Tibial nerve (tissue), 4 donors: ENCODE data around the gene CRX.

Experiments
- CTCF ChIP-seq, 5 experiments: fragments of 200-600 bp in 3 of 5; fragments of 450-650 bp in 2 of 5; sonication (generic) in 3 of 5; IDR thresholded peaks; one replicate each; pipeline ENCODE4 v1.5.1; 2016 to 2019; ENCODE audit warnings: antibody characterized with exemption in 5 of 5, mild to moderate bottlenecking in 3 of 5, moderate library complexity in 2 of 5
- EP300 ChIP-seq, 2 donors: sonication (generic); formaldehyde crosslinking; IDR thresholded peaks; one replicate each; pipeline ENCODE4 v1.6.1; 2017; ENCODE audit warnings: antibody characterized with exemption in 2 of 2, mild to moderate bottlenecking in 1 of 2
- POLR2A ChIP-seq, 2 donors: fragments of 450-650 bp; IDR thresholded peaks; one replicate each; pipeline ENCODE4 v1.6.1; 2017; ENCODE audit warnings: antibody characterized with exemption in 2 of 2, mild to moderate bottlenecking in 2 of 2, moderate library complexity in 2 of 2

DNA sequence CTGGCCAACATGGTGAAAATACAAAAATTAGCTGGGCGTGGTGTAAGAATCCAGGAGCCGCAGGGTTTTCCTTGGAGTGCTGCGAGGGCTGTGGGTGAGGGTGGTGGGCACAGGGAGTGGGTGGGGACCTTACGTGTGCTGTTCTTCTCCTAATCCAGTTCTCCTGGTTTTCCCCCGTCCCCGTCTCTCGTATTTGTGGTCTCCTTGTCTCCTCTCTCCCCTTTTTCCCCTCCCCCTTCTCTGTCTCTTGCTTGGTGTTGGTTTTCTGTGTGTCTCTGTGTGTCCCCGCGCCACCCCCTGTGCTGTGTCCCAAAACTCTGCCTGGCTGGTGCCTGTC lies 41.6 kb upstream of the CRX start:
- TF ChIP-seq CTCF (IDR thresholded peaks at IDR 0.05) (no peak), POLR2A (IDR thresholded peaks at IDR 0.05) (no peak), EP300 (IDR thresholded peaks at IDR 0.05) (no peak)
